GM12801 (cell line): Measurements from ENCODE around the gene TFDP2.

ENCODE experiments used
- CTCF ChIP-seq: IDR thresholded peaks from one replicate; pipeline ENCODE4 v1.5.1; 2011; ENCODE audit warnings: control low read depth; ENCODE audit not compliant: insufficient read length; ENCODE audit errors: extremely low read depth

TFDP2 gene

GRCh38 chr3:142148044-142148791 lies 1.1 kb downstream of the TFDP2 start:
- TF ChIP-seq CTCF, result no peak

- TF ChIP-seq CTCF, result no peak
These were observed 14.5 kb downstream of the TFDP2 start for GRCh38 chr3:142134799-142135325.

GRCh38 chr3:142129516-142130171 lies 19.7 kb downstream of the TFDP2 start:
- TF ChIP-seq CTCF, result no peak

- no peak for TF ChIP-seq CTCF
These were observed 21.2 kb downstream of the TFDP2 start for GRCh38 chr3:142127941-142128658.

GRCh38 chr3:142124243-142124642 lies 25.1 kb downstream of the TFDP2 start:
- no peak for TF ChIP-seq CTCF

GRCh38 chr3:142120707-142121106 lies 28.6 kb downstream of the TFDP2 start:
- no peak for TF ChIP-seq CTCF

- no peak for TF ChIP-seq CTCF
These were observed 30.4 kb downstream of the TFDP2 start for GRCh38 chr3:142118911-142119310.
